HG03378 (cell line): Measurements from ENCODE around the gene PDE7B.
"Not testable (repeated sequence)": the region's sequence is repeated elsewhere in the genome, so short reads cannot be mapped to it uniquely, and the experiment has no call there.

Experiments used
- ATAC-seq: cut with Tn5 transposase; IDR thresholded peaks from one replicate; pipeline ENCODE4 v1.9.1; 2021; ENCODE audit warnings: mild to moderate bottlenecking, moderate library complexity; ENCODE audit not compliant: unreplicated experiment

Gene PDE7B

GRCh38 chr6:135842618-135843392, 8.7 kb upstream of the PDE7B start:
- no peak for ATAC-seq

GRCh38 chr6:135850882-135851281, 619 bp upstream of the PDE7B start:
- ATAC-seq = no peak

DNA sequence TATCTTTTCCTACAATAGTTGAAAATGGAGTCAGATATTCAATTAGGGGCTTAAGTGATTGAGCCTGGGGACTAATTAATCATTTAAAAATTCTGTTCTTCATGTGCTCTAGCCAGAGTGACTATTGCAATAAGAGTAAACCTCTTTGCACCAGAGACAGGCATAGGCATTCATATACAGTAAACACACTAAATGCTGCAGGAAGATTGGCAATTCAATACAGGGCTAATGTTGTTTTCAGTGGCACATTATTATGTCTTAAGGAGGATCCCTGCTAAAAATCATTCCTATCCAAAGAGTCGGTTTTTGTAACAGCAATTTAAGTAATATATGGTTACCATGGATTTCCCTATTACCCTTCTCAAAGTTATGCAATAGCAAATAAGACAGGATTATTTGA, 1.2 kb downstream of the PDE7B start:
- ATAC-seq = no peak

DNA sequence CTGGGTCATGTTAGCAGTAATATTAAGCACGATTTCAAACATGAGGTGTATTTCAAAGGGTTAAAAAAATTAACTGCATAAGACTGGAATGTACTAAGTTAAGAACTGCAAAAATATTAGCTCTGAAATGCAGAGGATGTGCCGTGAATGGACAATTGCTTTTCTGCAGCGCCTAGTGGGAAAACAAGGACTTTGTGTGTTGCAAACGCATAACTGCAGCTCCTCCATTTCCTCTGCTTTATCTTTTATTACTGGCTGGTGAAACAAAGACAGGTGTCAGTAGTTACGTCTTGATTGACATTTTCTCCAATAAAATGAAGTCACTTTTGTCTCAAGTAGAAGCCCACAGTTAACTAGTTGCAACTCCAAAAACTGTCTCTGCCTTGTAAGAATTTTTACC, 1.7 kb downstream of the PDE7B start:
- ATAC-seq = no peak

DNA sequence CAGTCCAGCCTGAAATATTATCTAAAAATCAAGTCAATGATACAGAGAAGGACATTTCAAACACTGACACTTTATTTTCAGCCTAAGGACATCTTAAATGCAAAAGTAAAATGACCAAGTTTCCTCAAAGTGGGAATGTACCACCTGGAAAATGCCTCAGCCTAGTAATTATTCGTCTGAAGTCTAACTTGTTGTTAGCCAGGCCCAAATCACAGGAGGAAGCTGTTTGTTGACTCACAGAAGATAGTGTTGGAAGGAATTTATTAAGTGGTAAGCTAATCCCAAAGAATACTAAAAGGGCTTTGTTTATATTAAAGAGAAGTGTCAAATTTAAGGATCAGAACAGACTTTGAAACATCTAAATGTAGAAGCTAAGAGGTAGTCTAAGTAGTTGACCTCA, 2.5 kb downstream of the PDE7B start:
- ATAC-seq = no peak

GRCh38 chr6:135854799-135855198, 3.3 kb downstream of the PDE7B start:
- no peak for ATAC-seq

- ATAC-seq = no peak
These were observed 7.4 kb downstream of the PDE7B start for GRCh38 chr6:135858931-135859330.

GRCh38 chr6:135860361-135860760, 8.9 kb downstream of the PDE7B start:
- no peak for ATAC-seq

- ATAC-seq = peak; percentile 81
These were observed 9.7 kb downstream of the PDE7B start for GRCh38 chr6:135861189-135861588.

GRCh38 chr6:135864929-135865328, 13.4 kb downstream of the PDE7B start:
- ATAC-seq = not testable (repeated sequence)

DNA sequence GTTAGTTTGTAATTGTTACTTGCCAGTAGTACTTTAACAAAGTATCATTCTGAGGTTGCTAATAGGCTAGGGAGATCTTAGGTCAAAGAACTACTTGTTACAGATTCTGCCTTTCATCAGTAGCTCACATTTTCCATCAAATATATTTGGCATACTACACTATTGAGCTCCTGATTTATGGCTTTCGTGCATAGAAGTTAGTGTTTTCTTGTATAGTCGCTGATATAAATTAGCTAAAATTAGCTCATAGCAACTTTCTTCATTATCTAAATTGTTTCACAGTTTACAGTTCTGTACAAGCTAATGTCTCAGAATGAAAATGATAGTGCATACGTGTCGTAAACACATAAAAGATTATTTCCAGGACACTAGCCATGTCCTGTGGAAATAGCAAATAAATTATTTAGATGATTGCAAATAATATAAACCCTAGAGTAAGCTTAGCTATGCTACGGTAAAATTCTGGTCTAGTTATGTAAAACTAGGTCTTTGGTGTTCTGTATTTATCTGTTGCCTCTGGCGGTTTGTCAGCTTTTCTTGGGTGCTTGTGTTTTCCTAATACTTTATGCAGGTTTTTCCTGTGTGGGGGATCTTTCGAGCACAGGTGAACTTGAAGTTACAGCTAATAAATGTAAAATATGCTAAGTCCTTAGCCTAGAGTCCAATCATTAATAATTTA, 15.1 kb downstream of the PDE7B start:
- ATAC-seq = no peak

DNA sequence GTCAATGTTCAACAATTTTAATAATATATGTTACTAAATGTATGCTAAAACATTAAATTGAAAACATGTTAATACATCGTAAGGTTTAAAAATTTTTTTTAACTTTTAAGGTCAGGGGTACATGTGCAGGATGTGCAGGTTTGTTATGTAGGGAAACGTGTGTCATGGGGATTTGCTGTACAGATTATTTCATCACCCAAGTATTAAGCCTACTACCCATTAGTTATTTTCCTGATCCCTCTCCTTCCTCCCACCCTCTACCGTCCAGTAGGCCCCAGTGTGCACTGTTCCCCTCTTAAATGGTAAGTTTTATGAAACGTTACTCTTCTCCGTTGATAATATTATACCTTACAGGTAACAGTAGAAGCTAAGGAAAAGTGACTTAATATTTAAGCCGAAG, 15.8 kb downstream of the PDE7B start:
- ATAC-seq = no peak

GRCh38 chr6:135869857-135870256, 18.4 kb downstream of the PDE7B start:
- no peak for ATAC-seq

GRCh38 chr6:135870722-135871121, 19.2 kb downstream of the PDE7B start:
- no peak for ATAC-seq

GRCh38 chr6:135871296-135871695, 19.8 kb downstream of the PDE7B start:
- ATAC-seq = no peak

GRCh38 chr6:135871878-135872277, 20.4 kb downstream of the PDE7B start:
- ATAC-seq = no peak

DNA sequence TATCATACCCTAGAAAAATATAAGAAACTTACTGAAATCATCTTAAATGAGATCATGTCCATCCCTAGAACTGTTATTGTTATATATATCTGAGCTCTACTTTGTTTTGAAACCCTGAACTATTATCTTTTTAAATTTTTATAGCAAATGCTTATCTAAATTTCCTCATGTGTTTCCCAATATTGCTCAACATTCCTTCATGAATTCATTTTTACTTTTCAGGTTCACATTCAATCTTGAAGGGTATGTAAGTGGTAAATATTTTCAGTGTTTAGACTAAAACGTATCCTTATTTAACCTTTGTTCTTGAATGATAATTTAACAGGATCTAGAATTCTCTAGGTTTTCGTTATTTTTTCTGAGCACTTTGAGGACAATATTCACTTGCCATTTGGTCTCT, 23.9 kb downstream of the PDE7B start:
- no peak for ATAC-seq

DNA sequence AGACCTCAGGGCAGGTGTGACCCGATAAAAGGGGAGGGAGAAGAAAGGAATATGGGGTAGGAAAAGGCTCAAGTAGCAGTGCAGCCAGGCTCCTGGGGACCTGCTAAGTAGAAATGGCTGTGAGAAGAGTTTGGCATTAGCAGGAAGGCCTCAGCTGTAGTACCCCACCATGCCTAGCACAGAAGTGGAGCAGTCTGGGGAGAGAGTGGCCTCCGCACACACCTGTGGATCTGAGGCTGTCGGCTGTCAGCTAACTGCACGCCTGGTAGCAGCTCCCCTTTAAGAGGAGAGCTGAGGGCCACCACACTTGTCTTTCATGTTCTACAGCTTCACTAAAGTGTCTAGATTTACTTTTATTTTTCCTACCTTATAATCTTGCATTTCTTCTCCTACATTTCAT, 24.6 kb downstream of the PDE7B start:
- no peak for ATAC-seq

- ATAC-seq = no peak
These were observed 26.2 kb downstream of the PDE7B start for GRCh38 chr6:135877666-135878065.

DNA sequence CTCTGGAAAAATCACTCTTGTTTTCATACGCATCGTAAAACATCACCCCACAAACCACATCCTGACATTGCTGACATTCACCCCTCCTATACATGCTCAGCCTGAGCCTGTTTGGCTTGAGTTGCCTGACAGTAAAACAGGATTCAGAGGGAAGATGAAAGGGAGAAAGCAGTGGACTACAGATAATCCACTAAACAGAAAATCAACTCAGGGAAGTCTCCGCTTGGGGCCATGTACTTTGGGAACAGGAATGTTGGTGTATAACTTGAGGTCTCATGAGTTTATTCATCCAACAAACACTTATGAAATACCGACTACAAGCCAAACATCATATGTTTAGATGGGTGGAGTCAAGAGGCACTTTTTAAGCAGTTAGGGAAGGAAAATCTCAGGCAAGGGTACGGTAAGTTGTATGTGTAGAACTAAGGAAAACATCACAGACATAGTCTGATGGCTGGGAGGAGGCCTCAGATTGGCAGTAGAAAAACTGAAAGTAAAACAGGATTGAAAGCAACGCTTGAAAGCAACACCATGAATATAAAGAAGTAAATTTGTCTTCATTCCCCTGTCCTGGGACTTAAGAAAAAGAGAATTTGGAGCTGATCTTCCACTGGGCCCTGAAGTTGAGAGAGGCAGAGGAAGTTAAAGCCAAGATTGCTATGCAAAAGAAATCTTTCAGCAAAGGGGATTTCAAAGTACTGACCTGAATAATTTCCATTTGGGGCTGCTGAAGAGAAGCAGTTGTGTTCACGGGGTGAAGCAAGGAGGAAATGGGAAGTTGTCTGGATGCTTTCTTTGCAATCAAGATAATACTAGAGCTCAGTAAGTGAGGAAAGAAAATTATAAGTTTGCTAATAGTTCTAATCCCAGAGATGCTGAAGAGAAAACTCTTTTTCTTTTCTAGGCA, 28.8 kb downstream of the PDE7B start:
- ATAC-seq = peak; percentile 96

DNA sequence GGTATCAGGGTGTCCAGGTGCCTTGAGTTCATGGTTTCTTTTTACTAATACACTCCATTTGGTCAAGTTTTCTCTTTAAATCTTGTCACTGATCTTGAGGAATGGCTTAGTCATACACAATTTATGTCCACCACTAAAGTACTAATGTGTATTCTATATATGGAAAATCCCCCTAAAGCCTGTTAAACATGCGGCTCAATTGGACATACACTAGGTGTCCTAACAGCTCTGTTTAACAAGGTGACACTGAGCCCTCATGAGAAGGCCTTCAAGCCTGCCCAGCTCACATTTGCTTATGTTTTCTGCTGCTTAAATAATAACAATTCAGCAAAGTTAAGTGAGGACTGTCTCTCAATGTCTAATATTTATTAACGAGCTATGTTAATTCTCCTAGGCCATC, 31.5 kb downstream of the PDE7B start:
- ATAC-seq = no peak

DNA sequence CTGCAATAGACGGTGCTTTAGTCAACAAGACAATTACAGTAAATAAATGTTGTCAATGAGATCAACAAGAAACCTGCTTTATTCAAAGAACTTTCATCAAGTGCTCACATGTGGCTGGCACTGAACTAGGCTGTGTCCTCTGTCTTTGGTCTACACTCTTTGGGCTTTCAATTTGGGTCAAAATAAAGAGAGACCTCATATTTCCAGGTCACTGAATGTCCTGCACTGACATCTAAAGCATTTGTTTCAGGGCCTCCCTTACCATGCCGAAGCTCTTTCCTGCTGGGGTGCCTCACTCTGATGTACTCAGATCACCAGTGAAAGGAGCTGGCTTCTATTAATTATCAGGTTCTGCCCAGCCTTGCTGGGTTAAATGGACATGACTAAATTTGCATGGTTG, 32.0 kb downstream of the PDE7B start:
- ATAC-seq = no peak
